GM12872 (cell line): ENCODE results near the gene TEX29.

Experiments
- TF ChIP-seq, protein P1 (sequence below): IDR thresholded peaks from 3 replicates; pipeline ENCODE4 v1.5.1; 2011; ENCODE audit warnings: low read depth, mild to moderate bottlenecking, low read length, moderate library complexity; ENCODE audit not compliant: insufficient read depth

Gene TEX29

DNA sequence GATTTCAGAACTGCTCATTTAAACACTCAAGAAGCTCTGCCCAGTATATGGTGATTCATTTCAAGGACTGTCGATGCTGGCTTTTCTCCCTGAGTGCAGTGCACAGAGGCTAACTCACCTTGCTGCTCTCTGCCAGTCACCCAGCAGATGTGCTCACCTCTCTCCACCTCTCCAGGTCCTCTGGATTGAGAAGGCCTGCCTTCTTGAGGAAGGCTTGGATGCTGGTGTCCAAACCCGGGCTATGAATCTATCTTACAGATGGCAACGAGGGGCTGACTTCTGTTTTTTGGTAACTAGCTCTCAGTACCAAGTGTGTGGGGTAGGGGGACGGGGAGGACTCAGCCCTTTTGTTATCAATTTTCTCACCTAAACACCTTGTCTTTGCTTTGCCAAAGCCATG is 47.6 kb downstream of the TEX29 start:
- TF ChIP-seq, protein P1, sequence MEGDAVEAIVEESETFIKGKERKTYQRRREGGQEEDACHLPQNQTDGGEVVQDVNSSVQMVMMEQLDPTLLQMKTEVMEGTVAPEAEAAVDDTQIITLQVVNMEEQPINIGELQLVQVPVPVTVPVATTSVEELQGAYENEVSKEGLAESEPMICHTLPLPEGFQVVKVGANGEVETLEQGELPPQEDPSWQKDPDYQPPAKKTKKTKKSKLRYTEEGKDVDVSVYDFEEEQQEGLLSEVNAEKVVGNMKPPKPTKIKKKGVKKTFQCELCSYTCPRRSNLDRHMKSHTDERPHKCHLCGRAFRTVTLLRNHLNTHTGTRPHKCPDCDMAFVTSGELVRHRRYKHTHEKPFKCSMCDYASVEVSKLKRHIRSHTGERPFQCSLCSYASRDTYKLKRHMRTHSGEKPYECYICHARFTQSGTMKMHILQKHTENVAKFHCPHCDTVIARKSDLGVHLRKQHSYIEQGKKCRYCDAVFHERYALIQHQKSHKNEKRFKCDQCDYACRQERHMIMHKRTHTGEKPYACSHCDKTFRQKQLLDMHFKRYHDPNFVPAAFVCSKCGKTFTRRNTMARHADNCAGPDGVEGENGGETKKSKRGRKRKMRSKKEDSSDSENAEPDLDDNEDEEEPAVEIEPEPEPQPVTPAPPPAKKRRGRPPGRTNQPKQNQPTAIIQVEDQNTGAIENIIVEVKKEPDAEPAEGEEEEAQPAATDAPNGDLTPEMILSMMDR = no peak

DNA sequence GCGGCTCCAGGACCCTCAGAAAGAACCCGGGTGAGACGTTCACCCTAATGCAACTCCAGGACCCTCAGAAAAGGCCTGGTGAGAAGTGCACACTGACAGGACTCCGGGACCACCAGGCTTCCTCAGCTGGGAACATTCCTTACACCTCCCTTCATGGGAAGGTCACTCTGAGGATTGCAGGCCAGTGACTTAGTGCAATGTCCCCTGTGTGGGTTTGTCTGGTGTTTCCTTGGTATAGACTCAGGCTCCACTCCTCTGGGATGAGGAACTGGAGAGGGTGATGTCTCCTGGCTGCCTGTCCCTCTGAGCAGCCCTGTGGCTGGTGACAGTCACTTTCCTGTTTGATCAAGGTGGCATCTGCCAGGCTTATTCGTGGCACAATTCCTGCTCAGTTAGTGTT is 49.7 kb downstream of the TEX29 start:
- TF ChIP-seq, protein P1 = no peak

DNA sequence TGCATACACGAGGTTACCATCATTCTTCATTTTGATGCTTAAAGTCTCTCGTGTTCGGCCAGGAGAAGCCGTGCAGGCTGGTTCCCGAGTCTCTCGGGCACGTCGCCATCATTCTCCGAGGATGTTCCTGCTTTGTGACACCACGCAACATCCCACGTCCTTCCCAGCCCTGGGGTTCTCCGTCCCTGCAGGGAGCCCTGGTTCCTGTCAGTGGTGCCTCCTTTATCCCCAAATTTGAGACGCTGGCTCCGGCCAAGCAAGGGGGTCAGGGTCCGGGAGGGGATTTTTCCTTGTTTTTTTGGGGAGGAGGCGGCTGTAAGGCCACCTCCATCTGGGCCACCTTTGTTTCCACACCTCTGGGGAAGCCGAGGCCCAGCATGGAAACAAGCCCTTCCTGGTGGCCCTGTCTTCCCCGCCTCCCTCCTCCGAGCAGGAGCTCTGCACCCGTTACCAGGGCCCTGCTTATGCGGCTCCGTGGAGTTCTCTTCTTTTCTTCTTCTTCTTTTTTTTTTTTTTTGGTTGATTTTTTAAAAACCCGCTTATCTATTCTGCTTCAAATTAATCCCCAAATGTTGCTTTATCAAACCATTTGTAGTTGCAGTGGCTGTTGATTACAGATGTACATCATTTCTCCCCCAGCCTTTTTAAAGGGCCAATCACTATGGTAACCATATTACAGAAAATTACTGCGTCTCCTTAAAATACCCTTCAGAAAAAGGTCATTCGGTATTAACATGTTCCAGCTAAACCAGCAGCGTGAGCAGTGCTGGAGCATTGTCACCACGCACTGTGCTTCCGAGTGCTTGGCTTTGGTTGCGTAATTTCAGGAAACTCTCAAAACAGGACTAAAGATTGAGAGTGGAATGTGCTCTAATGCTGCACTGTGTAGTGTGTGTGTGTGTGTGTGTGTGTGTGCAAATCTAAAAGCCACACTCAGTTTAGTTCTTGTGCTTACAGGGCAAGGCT is 50.4 kb downstream of the TEX29 start:
- TF ChIP-seq, protein P1 = no peak

DNA sequence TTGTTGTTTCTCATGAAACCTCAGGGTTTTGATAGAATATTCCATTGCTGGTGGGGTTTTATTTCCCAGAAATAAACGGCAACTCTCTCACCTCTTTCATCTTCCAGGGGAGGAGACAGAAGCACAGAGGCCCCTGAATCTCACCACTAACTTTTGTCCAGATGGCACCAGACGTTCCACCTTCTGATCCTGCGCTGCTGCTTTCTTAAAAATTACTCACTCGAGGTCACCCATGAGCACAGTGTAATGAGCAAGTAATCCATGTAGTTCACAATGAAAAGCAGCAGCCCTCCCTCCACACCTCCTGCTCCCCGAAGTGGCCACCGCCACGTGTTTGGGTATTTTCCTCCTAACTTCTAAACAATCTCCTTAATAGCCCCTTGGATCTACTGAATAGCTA is 51.3 kb downstream of the TEX29 start:
- TF ChIP-seq, protein P1 = no peak

DNA sequence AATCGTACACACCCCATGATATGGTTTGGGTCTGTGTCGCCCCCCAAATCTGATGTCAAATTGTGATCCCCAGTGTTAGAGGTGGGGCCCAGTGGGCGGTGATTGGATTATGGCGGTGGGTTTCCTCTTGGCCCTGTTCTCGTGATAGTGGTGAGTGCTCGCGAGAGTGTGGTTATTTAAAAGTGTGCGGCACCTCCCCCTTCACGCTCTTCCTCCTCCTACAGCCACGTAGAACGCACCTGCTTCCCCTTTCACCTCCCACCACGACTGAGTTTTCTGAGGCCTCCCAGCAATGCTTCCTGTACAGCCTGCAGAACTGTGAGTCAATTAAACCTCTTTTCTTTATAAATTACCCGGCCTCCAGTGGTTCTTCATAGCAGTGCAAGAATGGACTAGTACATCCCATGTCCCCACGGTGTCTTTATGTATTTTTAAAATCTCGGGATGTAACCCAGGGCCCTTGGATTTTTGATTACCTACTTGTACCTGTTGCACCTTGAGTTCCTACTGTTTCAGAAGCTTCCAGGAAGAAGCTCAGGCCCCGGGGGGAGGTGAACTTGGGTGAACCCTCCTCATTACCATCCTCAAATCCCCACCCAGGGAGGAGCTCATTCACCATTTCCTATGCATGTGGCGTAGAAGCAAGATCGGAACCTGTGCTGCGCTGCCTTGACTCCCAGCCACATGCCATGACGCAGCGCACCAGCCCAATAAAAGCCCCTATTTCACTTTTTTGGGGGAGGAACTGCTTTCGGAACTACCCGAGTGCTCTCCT is 52.4 kb downstream of the TEX29 start:
- TF ChIP-seq, protein P1 = no peak

DNA sequence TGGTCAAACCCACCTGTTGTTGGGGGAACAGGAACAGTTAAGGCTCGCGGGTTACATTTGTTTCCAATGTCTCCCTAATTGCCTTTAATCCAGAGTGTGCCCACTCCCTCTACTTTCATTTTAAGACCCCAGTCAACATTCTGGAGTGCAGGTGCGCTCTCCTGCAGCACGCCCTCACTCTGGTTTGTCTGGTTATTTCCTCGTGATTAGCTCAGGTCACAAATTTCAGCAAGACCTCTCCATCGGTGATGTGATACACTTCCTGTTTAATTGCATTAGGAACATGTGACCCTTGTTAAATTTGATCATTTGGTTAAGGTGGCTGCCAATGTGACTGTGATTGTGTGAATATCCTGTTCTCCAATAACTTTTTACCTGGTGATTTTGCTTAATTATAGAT is 53.0 kb downstream of the TEX29 start:
- TF ChIP-seq, protein P1 = no peak

DNA sequence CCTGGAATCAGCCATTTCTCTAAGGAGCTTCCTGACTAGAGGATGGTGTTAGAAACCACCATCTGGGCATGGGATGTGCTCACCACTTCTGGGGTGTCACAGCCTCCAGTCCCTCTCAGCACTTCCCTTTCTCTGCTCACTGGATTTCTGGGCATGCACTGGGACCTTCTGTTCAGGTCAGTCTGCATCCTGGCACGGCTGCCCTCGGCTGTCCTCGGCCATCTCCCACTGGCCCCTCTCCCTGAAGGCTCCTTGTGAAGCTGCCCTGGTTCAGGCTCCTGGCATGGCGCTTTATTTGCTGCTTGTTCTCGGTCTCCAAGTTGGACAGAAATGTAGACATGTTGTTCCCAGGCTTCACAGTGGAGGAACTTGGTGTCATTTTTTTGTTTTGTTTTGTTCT is 60.0 kb downstream of the TEX29 start:
- TF ChIP-seq, protein P1 = no peak
